ENCODE measurements around the gene ADAMTSL1.

GRCh38 chr9:18861609-18862544 is 387.9 kb downstream of the ADAMTSL1 start:
- TF ChIP-seq CTCF (IDR thresholded peaks at IDR 0.05; ENCODE audit: low read depth, low read length, missing input control) (no peak), REST (IDR thresholded peaks at IDR 0.05) (no peak), RAD21 (IDR thresholded peaks at IDR 0.05) (no peak), TAF1 (conservative IDR thresholded peaks at IDR 0.05) (no peak), MAX (IDR thresholded peaks at IDR 0.05) (no peak), FOXA1 (IDR thresholded peaks at IDR 0.05) (no peak), YY1 (IDR thresholded peaks at IDR 0.05) (no peak), HNF4A (conservative IDR thresholded peaks at IDR 0.05) (no peak), EGR1 (IDR thresholded peaks at IDR 0.05; ENCODE audit: low read depth in 2 of 2) (no peak), SP1 (IDR thresholded peaks at IDR 0.05) (no peak)
